ENCODE results near the gene WASF3.

The WASF3 gene

DNA sequence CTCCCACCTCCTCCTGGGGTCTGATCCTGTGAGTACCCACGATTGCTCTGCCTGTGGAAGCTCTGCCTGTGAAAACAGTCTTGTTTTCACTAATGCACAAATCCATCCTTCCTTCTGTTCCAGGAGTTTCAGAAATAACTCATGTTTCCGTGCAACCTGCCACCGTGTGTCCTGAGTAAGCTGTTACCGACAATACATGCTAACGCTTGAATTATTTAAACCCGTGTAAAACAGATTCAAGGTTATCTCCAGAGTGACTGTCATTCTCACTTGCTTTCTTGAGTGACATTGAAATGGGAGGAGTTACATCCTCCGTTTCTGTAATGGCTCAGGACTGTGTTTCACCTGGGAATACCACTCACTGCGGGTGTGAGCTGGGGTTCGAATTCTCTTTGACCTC is 178.2 kb downstream of the WASF3 start:
- Histone ChIP-seq H4K20me1 (ENCODE audit: insufficient read depth, low read length) (no peaks in the 10 kb centered on the region), H3K36me3 (replicated peaks; ENCODE audit: insufficient read depth, low read length) (no peaks in the 10 kb centered on the region), H2AFZ (ENCODE audit: low read length) (no peak overlapping the region), H3K9ac (ENCODE audit: low read length) (no peak overlapping the region), H3K79me2 (ENCODE audit: low read length) (no peaks in the 10 kb centered on the region), H3K4me3 (ENCODE audit: low read length) (no peak overlapping the region), H3K4me1 (ENCODE audit: low read length) (no peaks in the 10 kb centered on the region), H3K27me3 (replicated peaks; ENCODE audit: insufficient read depth, low read length) (no peaks in the 10 kb centered on the region), H3K9me2 (replicated peaks; ENCODE audit: insufficient read depth, low read length) (no peaks in the 10 kb centered on the region), H3K4me2 (ENCODE audit: low read depth, low read length) (no peak overlapping the region), H3K9me3 (replicated peaks; ENCODE audit: insufficient read depth, low read length) (no peaks in the 10 kb centered on the region), H3F3A (ENCODE audit: insufficient read depth, low read length) (no peaks in the 10 kb centered on the region), H3K27ac (ENCODE audit: low read length) (no peak overlapping the region)
- DNase-seq = no peak
- TF ChIP-seq CTCF (IDR thresholded peaks at IDR 0.05; ENCODE audit: low read length) (no peak), EZH2 (optimal IDR thresholded peaks at IDR 0.05; ENCODE audit: low read depth, low read length) (no peak)
